DOHH2 (cell line): Measurements from ENCODE around the gene CD244.

ENCODE experiments used
- H3F3A ChIP-seq: fragments of 200-600 bp; sonication (generic), shearing (Covaris generic); 2 replicates; pipeline ENCODE4 v1.6.0; 2016; ENCODE audit warnings: antibody characterized with exemption, mild to moderate bottlenecking; ENCODE audit not compliant: control insufficient read depth, insufficient read depth
- H3K27ac ChIP-seq: fragments of 200-600 bp; sonication (generic); 2 replicates; pipeline ENCODE4 v1.5.1; 2014; ENCODE audit warnings: low read depth, mild to moderate bottlenecking, low read length, moderate library complexity
- H3K27me3 ChIP-seq: fragments of 200-600 bp; sonication (generic); 2 replicates; pipeline ENCODE4 v1.6.1; 2014; ENCODE audit warnings: mild to moderate bottlenecking, low read length, mixed read lengths; ENCODE audit not compliant: control insufficient read depth
- H3K36me3 ChIP-seq: fragments of 200-600 bp; sonication (generic); 2 replicates; pipeline ENCODE4 v1.6.1; 2014; ENCODE audit warnings: mild to moderate bottlenecking, low read length, moderate library complexity, mixed read lengths; ENCODE audit not compliant: control insufficient read depth
- H3K4me1 ChIP-seq: fragments of 200-600 bp; sonication (generic); 2 replicates; pipeline ENCODE4 v1.6.1; 2014; ENCODE audit warnings: mild to moderate bottlenecking, low read length, mixed read lengths; ENCODE audit not compliant: control insufficient read depth
- H3K4me2 ChIP-seq: fragments of 200-600 bp; sonication (generic); 2 replicates; pipeline ENCODE4 v1.6.0; 2014; ENCODE audit warnings: mild to moderate bottlenecking, low read length, moderate library complexity
- H3K4me3 ChIP-seq: fragments of 200-600 bp; sonication (generic); 2 replicates; pipeline ENCODE4 v1.5.1; 2014; ENCODE audit warnings: mild to moderate bottlenecking, low read length, mixed read lengths
- H3K79me2 ChIP-seq: fragments of 200-600 bp; sonication (generic); 2 replicates; pipeline ENCODE4 v1.6.1; 2014; ENCODE audit warnings: mild to moderate bottlenecking, low read length, mixed read lengths; ENCODE audit not compliant: control insufficient read depth
- H3K9me2 ChIP-seq: fragments of 200-600 bp; sonication (generic); replicated peaks from 2 replicates; pipeline ENCODE4 v1.6.1; 2014; ENCODE audit warnings: mild to moderate bottlenecking, low read length, mixed read lengths; ENCODE audit not compliant: control insufficient read depth
- H3K9me3 ChIP-seq: fragments of 200-600 bp; sonication (generic); 2 replicates; pipeline ENCODE4 v1.6.1; 2014; ENCODE audit warnings: antibody characterized with exemption, low read length, mixed read lengths; ENCODE audit not compliant: control insufficient read depth, insufficient read depth
- H4K20me1 ChIP-seq: fragments of 200-600 bp; sonication (generic); 2 replicates; pipeline ENCODE4 v1.6.0; 2014; ENCODE audit warnings: low read depth, mild to moderate bottlenecking, antibody characterized with exemption, low read length, moderate library complexity; ENCODE audit not compliant: control insufficient read depth, insufficient read depth
- EZH2phosphoT487 ChIP-seq: fragments of 200-600 bp; sonication (generic); IDR thresholded peaks from 2 replicates; pipeline ENCODE4 v1.6.1; 2017; ENCODE audit warnings: borderline replicate concordance, mild to moderate bottlenecking, antibody characterized with exemption, low read length, moderate library complexity, mixed read lengths
- TF ChIP-seq, protein P1 (sequence below): fragments of 200-600 bp; sonication (generic); IDR thresholded peaks from one replicate; pipeline ENCODE4 v1.5.1; 2014; ENCODE audit warnings: antibody characterized with exemption, mild to moderate bottlenecking, low read depth, low read length; ENCODE audit not compliant: poor library complexity, severe bottlenecking

Gene CD244

DNA sequence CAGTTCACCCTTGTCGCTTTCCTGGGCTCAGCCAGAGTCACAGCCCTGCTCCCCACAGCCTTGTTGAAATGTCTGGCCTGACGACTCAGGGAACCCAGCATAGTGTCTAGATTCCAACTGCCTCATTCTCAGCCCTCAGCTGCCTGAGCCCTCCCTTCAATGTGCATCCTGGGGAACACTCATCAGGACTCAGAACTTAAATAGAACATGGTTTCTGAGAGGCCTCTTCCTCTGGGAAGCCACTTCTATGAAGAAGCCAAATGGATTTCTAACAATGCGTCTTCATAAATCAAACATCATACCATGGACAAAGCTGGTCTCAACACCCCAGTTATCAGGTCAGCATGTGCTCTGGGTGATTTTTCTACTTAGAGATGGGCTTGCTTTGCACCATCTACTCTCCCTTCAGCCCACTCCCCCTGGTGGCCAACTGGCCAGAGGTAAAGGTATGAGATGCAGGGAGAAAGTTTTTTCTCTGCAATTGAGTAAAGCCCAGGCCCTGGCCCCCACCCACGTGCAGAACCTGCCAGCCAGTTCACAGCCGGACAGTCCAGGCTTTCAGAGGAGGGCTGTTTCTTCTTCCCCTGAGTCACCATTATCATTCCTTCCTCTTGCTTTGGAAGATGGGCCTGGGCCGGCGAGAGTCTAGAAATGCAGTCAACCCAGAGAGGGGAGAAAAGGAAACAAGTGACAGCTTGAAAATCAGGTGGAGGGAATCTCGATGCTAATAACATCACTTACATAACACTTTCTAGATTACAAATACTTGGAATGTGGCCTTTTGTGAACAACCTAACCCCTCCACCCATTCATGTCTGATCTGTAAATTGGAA, 32.1 kb downstream of the CD244 start:
- H3K27ac ChIP-seq: no peak overlapping the region
- no peaks in the 10 kb centered on the region for H3K79me2 ChIP-seq
- H3K9me3 ChIP-seq: no peaks in the 10 kb centered on the region
- TF ChIP-seq EZH2phosphoT487: no peak
- TF ChIP-seq, protein P1, sequence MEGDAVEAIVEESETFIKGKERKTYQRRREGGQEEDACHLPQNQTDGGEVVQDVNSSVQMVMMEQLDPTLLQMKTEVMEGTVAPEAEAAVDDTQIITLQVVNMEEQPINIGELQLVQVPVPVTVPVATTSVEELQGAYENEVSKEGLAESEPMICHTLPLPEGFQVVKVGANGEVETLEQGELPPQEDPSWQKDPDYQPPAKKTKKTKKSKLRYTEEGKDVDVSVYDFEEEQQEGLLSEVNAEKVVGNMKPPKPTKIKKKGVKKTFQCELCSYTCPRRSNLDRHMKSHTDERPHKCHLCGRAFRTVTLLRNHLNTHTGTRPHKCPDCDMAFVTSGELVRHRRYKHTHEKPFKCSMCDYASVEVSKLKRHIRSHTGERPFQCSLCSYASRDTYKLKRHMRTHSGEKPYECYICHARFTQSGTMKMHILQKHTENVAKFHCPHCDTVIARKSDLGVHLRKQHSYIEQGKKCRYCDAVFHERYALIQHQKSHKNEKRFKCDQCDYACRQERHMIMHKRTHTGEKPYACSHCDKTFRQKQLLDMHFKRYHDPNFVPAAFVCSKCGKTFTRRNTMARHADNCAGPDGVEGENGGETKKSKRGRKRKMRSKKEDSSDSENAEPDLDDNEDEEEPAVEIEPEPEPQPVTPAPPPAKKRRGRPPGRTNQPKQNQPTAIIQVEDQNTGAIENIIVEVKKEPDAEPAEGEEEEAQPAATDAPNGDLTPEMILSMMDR: peak; percentile 79
- H3K9me2 ChIP-seq: no peaks in the 10 kb centered on the region
- H3K4me1 ChIP-seq: no peaks in the 10 kb centered on the region
- no peaks in the 10 kb centered on the region for H3K36me3 ChIP-seq
- H3K4me3 ChIP-seq: no peak overlapping the region
- H3K4me2 ChIP-seq: no peak overlapping the region
- no peaks in the 10 kb centered on the region for H3F3A ChIP-seq
- H3K27me3 ChIP-seq: peaks cover 8% of the 10 kb centered on the region
- no peaks in the 10 kb centered on the region for H4K20me1 ChIP-seq

DNA sequence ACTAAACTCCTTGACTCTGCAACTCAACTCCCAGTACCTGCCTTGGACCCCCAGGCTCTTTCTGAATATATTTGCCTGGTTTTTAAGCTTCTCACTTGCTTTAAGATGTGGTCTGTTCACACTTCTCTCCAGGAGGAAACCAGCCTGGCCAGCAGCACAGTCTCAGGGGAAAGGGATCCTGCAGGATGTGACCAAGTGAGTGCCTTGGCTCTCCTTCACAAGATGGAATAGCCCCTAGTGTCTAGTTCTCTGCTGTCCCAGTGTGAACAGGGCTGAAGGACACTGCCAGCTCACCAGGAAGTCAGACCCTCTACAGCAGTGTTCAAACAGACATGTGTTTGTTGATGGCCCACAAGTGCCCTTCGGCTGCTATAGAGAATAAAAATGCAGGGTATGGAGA, 32.9 kb downstream of the CD244 start:
- Histone ChIP-seq H3K9me3 (no peaks in the 10 kb centered on the region), H4K20me1 (no peaks in the 10 kb centered on the region), H3K9me2 (no peaks in the 10 kb centered on the region), H3K4me2 (no peak overlapping the region), H3K4me3 (no peak overlapping the region), H3K27me3 (peaks cover 8% of the 10 kb centered on the region), H3K27ac (no peak overlapping the region), H3K36me3 (no peaks in the 10 kb centered on the region), H3K79me2 (no peaks in the 10 kb centered on the region), H3F3A (no peaks in the 10 kb centered on the region), H3K4me1 (no peaks in the 10 kb centered on the region)
- TF ChIP-seq EZH2phosphoT487: no peak
- TF ChIP-seq, protein P1: no peak

DNA sequence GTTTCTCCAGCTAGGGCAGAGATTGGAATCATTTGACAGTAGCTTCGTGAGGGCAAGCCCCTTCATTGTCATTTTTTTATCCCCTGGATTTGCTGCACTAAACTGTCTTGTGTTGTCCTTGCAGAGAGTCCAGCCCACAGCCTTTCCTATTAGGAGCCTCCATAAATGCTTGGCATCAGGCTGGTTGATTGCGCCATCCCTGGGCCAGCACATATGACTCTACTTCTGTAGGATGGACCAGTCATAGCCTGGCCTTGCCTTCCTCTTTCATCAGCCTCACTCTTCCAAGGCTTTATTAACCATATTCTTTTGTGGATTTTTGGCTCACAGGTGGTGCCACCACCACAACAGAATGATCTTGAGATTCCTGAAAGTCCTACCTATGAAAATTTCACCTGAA, 35.3 kb downstream of the CD244 start:
- no peak for TF ChIP-seq EZH2phosphoT487
- TF ChIP-seq, protein P1: no peak
- H3K79me2 ChIP-seq: no peaks in the 10 kb centered on the region
- no peak overlapping the region for H3K4me2 ChIP-seq
- H3K36me3 ChIP-seq: no peaks in the 10 kb centered on the region
- no peaks in the 10 kb centered on the region for H3F3A ChIP-seq
- no peak overlapping the region for H3K27ac ChIP-seq
- no peaks in the 10 kb centered on the region for H3K9me3 ChIP-seq
- H3K27me3 ChIP-seq: peaks cover 8% of the 10 kb centered on the region
- no peak overlapping the region for H3K4me3 ChIP-seq
- H3K9me2 ChIP-seq: no peaks in the 10 kb centered on the region
- H3K4me1 ChIP-seq: no peaks in the 10 kb centered on the region
- H4K20me1 ChIP-seq: no peaks in the 10 kb centered on the region
